ENCODE results near the gene ACTA1.

DNA sequence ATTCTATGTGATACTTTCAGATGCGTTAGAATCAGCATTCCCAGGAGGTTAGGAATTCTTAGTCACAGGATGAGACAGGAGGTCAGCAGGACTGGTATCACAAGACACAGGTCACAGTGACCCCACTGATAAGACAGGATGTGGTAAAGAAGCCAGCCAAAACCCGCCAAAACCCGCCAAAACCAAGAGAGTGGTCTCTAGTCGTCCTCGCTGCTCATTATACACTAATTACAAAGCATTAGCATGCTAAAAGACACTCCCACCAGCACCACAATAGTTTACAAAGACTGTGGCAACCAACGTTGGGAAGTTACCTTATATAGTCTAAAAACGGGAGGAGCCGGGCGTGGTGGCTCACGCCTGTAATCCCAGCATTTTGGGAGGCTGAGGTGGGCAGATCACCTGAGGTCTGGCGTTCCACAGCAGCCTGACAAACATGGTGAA, 13.9 kb upstream of the ACTA1 start:
- no peak for TF ChIP-seq POLR2A (IDR thresholded peaks at IDR 0.05)
- TF ChIP-seq, protein P1, sequence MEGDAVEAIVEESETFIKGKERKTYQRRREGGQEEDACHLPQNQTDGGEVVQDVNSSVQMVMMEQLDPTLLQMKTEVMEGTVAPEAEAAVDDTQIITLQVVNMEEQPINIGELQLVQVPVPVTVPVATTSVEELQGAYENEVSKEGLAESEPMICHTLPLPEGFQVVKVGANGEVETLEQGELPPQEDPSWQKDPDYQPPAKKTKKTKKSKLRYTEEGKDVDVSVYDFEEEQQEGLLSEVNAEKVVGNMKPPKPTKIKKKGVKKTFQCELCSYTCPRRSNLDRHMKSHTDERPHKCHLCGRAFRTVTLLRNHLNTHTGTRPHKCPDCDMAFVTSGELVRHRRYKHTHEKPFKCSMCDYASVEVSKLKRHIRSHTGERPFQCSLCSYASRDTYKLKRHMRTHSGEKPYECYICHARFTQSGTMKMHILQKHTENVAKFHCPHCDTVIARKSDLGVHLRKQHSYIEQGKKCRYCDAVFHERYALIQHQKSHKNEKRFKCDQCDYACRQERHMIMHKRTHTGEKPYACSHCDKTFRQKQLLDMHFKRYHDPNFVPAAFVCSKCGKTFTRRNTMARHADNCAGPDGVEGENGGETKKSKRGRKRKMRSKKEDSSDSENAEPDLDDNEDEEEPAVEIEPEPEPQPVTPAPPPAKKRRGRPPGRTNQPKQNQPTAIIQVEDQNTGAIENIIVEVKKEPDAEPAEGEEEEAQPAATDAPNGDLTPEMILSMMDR (IDR thresholded peaks at IDR 0.05), result no peak
